Measurements from ENCODE around the gene ELL.

- TF ChIP-seq CTCF (IDR thresholded peaks at IDR 0.05) (peak in 3 of 4 experiments; percentile 50 to 80 (median 79)), POLR2A (IDR thresholded peaks at IDR 0.05) (peak; percentile 35), POLR2AphosphoS5 (IDR thresholded peaks at IDR 0.05) (peak; percentile 67)
Measured at GRCh38 chr19:18519962-18520847, 1.7 kb downstream of the ELL start.
